ENCODE results near the gene GTPBP3. TPM values are rescaled to one million over a fixed set of nuclear protein-coding genes. Genes with fewer than 3 reads are reported as not detected.

Gene GTPBP3
- total RNA-seq, 3 donors from 2014 or later, result 16.1 to 24.3 (median 16.8) TPM

DNA sequence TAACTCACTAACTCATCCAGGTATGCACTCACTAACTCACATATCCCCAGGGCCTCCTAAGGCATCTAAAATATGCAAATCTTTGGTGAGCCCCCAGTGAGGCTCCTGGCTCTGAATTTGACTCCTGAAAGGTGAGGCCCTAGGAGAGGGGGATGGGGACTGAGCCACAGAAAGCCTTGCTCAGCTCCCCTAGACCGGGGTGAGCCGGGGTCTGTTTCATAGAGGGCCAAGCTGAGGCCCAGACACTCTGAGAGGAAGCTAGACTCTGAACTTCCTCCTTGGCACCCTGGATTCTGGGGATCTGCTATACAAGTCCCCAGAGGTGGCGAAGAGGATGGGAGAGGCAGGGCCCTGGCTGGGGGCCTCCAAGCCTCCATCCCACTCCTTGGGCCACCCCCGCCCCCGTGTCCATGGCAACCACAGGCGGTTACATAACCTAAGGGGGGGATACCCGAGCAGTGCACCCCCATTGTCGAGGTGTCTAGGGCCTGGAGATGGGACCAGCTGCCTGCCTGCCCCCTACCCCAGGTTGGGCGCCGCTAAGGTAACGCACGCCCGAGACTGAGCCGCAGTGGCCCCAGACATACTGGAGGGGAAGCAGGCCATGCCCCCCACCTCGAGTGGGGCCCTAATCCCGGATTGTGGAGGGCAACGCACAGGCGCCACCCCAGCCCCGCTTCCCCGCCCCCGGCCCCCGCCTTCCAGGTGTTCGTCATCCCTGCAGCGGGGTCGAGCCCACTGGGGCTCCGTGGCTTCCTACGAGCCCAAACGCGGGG is 34.8 kb upstream of the GTPBP3 start:
- TF ChIP-seq CTCF (IDR thresholded peaks at IDR 0.05), result no peak
- Histone ChIP-seq H3K36me3 (ENCODE audit: low read depth) (no peaks in the 10 kb centered on the region), H3K4me1 (ENCODE audit: low read depth) (peaks cover 27% of the 10 kb centered on the region), H3K9me3 (no peaks in the 10 kb centered on the region), H3K4me3 (peak overlapping the region; percentile 40)
- ATAC-seq (no peak), DNase-seq (peak in 2 of 3 donors; percentile 65 to 76)
- intact Hi-C loops (cut with DNase I, micrococcal nuclease), result no loop called here

DNA sequence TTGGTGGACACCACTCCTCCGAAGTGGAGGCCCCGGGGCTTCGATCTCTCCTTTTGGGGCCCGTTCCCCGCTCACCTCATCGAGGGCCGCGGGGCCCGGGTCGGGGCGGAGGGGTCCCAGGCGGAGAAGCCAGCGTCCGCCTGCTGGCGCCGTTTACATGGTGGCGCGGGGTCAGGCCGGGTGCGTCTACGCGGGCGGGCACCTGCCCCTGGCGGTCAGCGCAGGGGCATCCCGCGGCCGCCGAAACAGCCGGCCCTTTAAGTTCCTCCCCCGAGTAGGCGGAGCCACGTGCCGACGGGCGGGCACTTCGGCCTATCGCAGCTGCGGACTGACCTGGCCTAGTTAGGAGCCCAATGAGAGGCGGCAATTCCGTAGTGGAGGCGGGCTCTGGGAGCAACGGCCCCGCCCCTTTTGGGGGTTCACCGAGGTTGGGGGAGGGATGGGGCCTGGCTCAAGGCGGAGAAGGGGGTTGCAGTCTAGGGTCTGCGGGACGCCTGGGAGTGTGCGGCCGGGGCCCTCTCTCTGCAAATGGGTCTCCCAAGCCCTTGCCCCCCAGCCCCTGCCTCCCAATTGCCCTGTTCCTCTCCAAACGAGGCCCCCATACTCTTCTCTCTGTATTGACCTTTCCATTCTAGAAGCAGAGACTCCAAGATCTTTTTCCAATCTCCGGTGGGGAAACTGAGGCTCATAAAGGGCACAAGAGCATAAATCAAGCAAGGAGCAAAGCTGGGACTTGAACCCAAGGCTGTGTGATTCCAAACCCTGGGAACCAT is 34.0 kb upstream of the GTPBP3 start, which contains the start of gene ABHD8:
Gene ABHD8 (minus strand): TSS at position 259 of the 773 bp plus-strand sequence. CDS start 1,809 bp downstream, outside the sequence.
- Histone ChIP-seq H3K4me1 (ENCODE audit: low read depth) (peaks cover 30% of the 10 kb centered on the region), H3K36me3 (ENCODE audit: low read depth) (no peaks in the 10 kb centered on the region), H3K9me3 (no peaks in the 10 kb centered on the region), H3K4me3 (peak within 1 kb of the TSS; percentile 40)
- intact Hi-C loops (cut with DNase I, micrococcal nuclease), result no loop called here
- peak; percentile 95 to 98 (median 96) for DNase-seq
- ATAC-seq, result peak; percentile 74
- peak; percentile 74 for TF ChIP-seq CTCF (IDR thresholded peaks at IDR 0.05)

DNA sequence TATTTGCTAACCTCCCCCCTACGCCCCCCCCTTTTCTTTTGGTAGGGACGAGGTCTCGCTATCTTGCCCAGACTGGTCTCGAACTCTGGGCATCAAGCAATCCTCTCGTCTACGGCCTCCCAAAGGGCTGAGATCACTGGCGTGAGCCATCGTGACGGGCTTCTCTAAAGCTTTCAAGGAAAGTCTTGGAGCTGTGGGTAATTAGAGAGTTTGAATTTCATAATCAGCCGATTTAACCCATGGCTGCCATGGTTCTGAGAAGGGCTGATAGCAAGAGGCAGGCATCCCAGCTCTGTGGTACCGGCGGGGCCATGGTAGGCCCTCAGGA is 33.4 kb upstream of the GTPBP3 start:
- H3K4me1 ChIP-seq (ENCODE audit: low read depth), result peaks cover 30% of the 10 kb centered on the region
- no peak overlapping the region for H3K4me3 ChIP-seq
- DNase-seq (peak in 2 of 3 donors; percentile 41 to 60), ATAC-seq (no peak)
- no peaks in the 10 kb centered on the region for H3K36me3 ChIP-seq (ENCODE audit: low read depth)
- no peaks in the 10 kb centered on the region for H3K9me3 ChIP-seq
- TF ChIP-seq CTCF (IDR thresholded peaks at IDR 0.05), result no peak
- intact Hi-C loops (cut with DNase I, micrococcal nuclease), result no loop called here

DNA sequence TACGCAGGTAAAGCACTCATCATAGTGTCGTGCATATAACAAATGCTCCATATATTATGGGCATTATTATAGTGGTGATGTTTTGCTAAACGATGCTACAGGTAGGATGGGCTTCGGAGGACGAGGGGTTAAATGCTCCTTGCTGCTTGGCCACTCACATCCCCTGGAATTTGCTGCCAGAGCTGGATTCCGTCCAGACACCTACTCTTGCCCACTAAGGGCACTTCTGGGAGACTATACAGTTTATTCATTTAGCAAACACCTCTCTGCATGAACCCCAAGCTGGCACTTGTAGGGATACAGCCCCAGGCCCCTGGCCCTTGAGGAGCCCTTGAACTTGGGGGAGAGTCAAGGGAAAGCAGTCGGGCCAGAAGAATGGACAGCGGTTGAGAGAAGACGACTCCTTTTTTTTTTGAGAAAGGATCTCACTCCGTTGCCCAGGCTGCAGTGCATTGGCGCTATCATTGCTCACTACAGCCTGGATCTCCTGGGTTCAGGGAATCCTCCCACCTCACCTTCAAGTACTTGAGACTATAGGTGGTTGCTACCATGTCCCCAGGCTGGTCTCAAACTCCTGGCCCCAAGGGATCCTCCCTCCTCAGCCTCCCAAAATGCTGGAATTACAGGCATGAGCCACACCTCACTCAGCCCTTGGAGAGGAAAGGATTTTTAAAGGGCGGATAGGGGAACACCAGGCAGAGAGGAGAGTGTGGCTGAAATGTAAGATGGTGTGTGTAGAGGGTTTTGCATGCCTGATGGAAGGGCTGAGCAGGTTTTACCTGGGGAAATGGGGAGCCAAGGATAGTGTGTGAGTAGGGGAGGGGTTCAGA is 32.8 kb upstream of the GTPBP3 start:
- DNase-seq, result peak in 1 of 3 donors; percentile 19
- no peak overlapping the region for H3K4me3 ChIP-seq
- no peaks in the 10 kb centered on the region for H3K9me3 ChIP-seq
- H3K4me1 ChIP-seq (ENCODE audit: low read depth), result peaks cover 30% of the 10 kb centered on the region
- no peaks in the 10 kb centered on the region for H3K36me3 ChIP-seq (ENCODE audit: low read depth)
- no peak for TF ChIP-seq CTCF (IDR thresholded peaks at IDR 0.05)
- intact Hi-C loops (cut with DNase I, micrococcal nuclease), result no loop called here
- ATAC-seq, result no peak

GRCh38 chr19:17305216-17305516 is 32.2 kb upstream of the GTPBP3 start:
- no peak for TF ChIP-seq CTCF (IDR thresholded peaks at IDR 0.05)
- peaks cover 30% of the 10 kb centered on the region for H3K4me1 ChIP-seq (ENCODE audit: low read depth)
- intact Hi-C loops (cut with DNase I, micrococcal nuclease), result no loop called here

More at GRCh38 chr19:17305216-17305516, 32.2 kb upstream of the GTPBP3 start:
- DNase-seq (no peak), ATAC-seq (no peak)
- Histone ChIP-seq H3K9me3 (no peaks in the 10 kb centered on the region), H3K36me3 (ENCODE audit: low read depth) (no peaks in the 10 kb centered on the region), H3K4me3 (peak overlapping the region; percentile 60)
